Measurements from ENCODE around the gene HAPLN1. TPM values are rescaled to one million over a fixed set of nuclear protein-coding genes. Genes with fewer than 3 reads are reported as not detected.
A peak's percentile ranks its signal among the peaks of the same experiment; 100 is the strongest.

The HAPLN1 gene
- total and polyA plus RNA-seq, 2 of the 8 experiments (the other 6 are each of a cell fraction or from before 2014, with no cell fraction given), result 0.56 to 2.1 TPM

GRCh38 chr5:83724001-83724400 is 3.3 kb upstream of the HAPLN1 start:
- H2AK5ac ChIP-seq (ENCODE audit: low read depth, low read length), result no peak overlapping the region
- no peaks in the 10 kb centered on the region for H3K9me3 ChIP-seq (ENCODE audit: insufficient read depth in 2 of 2, low read depth in 1 of 2, low read length in 1 of 2)
- no peak overlapping the region for H2BK15ac ChIP-seq (ENCODE audit: low read length)
- FAIRE-seq, result no peak
- no peak overlapping the region for H4K8ac ChIP-seq (ENCODE audit: extremely low read depth, insufficient read depth, low read length)
- no peak overlapping the region for H4K91ac ChIP-seq (replicated peaks; ENCODE audit: insufficient read length, low read length)
- WGBS, 2 experiments (ENCODE audit: extremely low coverage in 1 of 2, insufficient coverage in 1 of 2, insufficient read length in 1 of 2, insufficient replicate concordance in 2 of 2, low coverage in 1 of 2, low lambda C conversion rate in 2 of 2, missing lambda C conversion rate in 1 of 2), result 82% methylated on average over 2 of the region's 2 CpGs; no CpG with 5 or more reads in 1 of the 2 experiments
- H3K56ac ChIP-seq (replicated peaks; ENCODE audit: insufficient read length, low read depth, low read length), result no peak overlapping the region
- no peak overlapping the region for H2BK20ac ChIP-seq (ENCODE audit: low read length)
- H3K23me2 ChIP-seq (ENCODE audit: low read depth, low read length), result peaks cover 9% of the 10 kb centered on the region; the same call in 1 of the 2 replicates
- no peak overlapping the region for H3K4me2 ChIP-seq (ENCODE audit: insufficient read depth in 1 of 2, low read depth in 2 of 2, low read length in 2 of 2)
- CTCF ChIA-PET (ENCODE audit: partially characterized antibody), result interaction anchor here (2.4 to 5.7 kb wide), 2 partner anchors 8 to 203 kb away, joined by 7 to 29 read pairs; no protein-coding TSS in a partner anchor
- POLR2A ChIA-PET (ENCODE audit: partially characterized antibody), result no interaction called here
- peaks cover 0 to 16% (median 10%) of the 10 kb centered on the region in 4 experiments; a peak in 4 of 7 replicates for H3K4me1 ChIP-seq (replicated peaks in 1 of 4; ENCODE audit: control insufficient read depth in 3 of 4, insufficient read depth in 4 of 4, low read length in 3 of 4)
- no peak overlapping the region for H2BK5ac ChIP-seq (ENCODE audit: low read depth, low read length)
- no peak for DNase-seq (ENCODE audit: low read depth in 1 of 2, low spot score in 2 of 2)
- no peak overlapping the region for H3K14ac ChIP-seq (ENCODE audit: insufficient read length)
- TF ChIP-seq RFX5 (IDR thresholded peaks at IDR 0.05; ENCODE audit: borderline replicate concordance, low read depth, low read length) (no peak), GABPA (IDR thresholded peaks at IDR 0.05; ENCODE audit: borderline replicate concordance, insufficient read depth, low read length) (no peak), TCF12 (IDR thresholded peaks at IDR 0.05; ENCODE audit: low read depth, low read length) (no peak), EZH2 (IDR thresholded peaks at IDR 0.05; ENCODE audit: low read depth, low read length, severe bottlenecking) (no peak), TAF7 (optimal IDR thresholded peaks at IDR 0.05; ENCODE audit: borderline replicate concordance, low read depth, low read length) (no peak), CBX8 (IDR thresholded peaks at IDR 0.05; ENCODE audit: borderline replicate concordance, low read depth, low read length) (no peak), KDM5A (IDR thresholded peaks at IDR 0.05; ENCODE audit: low read length) (no peak), BCL11A (IDR thresholded peaks at IDR 0.05; ENCODE audit: low read depth in 2 of 2, low read length in 2 of 2) (no peak), JUND (IDR thresholded peaks at IDR 0.05; ENCODE audit: low read length) (no peak), CHD2 (IDR thresholded peaks at IDR 0.05; ENCODE audit: low read length) (no peak), SP4 (IDR thresholded peaks at IDR 0.05; ENCODE audit: low read length) (no peak)
- no peaks in the 10 kb centered on the region for H3K79me2 ChIP-seq (ENCODE audit: control insufficient read depth in 1 of 2, insufficient read depth in 2 of 2, low read length in 2 of 2)
- no peak overlapping the region for H3K4ac ChIP-seq (replicated peaks; ENCODE audit: insufficient read length, low read depth, low read length)
- H3K4me3 ChIP-seq (ENCODE audit: extremely low read depth in 1 of 4, insufficient read depth in 2 of 4, low read depth in 3 of 4, low read length in 4 of 4), result no peak overlapping the region
- no peaks in the 10 kb centered on the region for H3K36me3 ChIP-seq (ENCODE audit: control insufficient read depth in 2 of 4, insufficient read depth in 4 of 4, low read length in 3 of 4)
- no peak overlapping the region for H3K9ac ChIP-seq (replicated peaks in 1 of 4; ENCODE audit: extremely low read depth in 1 of 4, low read depth in 3 of 4, low read length in 3 of 4)
- H2AFZ ChIP-seq (ENCODE audit: low read length), result peak overlapping the region; percentile 94
- no peak overlapping the region for H3K27ac ChIP-seq (ENCODE audit: low read depth, low read length)
- no peak overlapping the region for H2BK120ac ChIP-seq (replicated peaks; ENCODE audit: low read depth, low read length)
- H3K79me1 ChIP-seq (ENCODE audit: low read depth, low read length), result no peaks in the 10 kb centered on the region
- peaks cover 0 to 2% (median 0%) of the 10 kb centered on the region in 4 experiments; a peak in 2 of 7 replicates for H3K27me3 ChIP-seq (replicated peaks in 1 of 4; ENCODE audit: control insufficient read depth in 3 of 4, extremely low read depth in 1 of 4, insufficient read depth in 3 of 4, low read length in 3 of 4)
- H2BK12ac ChIP-seq (ENCODE audit: low read depth, low read length), result no peak overlapping the region
- H4K20me1 ChIP-seq (replicated peaks in 1 of 2; ENCODE audit: control insufficient read depth in 1 of 2, insufficient read depth in 2 of 2, low read length in 2 of 2), result no peaks in the 10 kb centered on the region
- H3K23ac ChIP-seq (ENCODE audit: insufficient read length), result no peak overlapping the region
- no peak overlapping the region for H4K5ac ChIP-seq (ENCODE audit: insufficient read length, low read depth, low read length)
- H3K18ac ChIP-seq (ENCODE audit: extremely low read depth, low read length), result no peak overlapping the region
